Measurements from ENCODE around the gene INTS11.

GRCh38 chr1:1348420-1349255 is 24.2 kb upstream of the INTS11 start:
- TF ChIP-seq EZH2 (IDR thresholded peaks at IDR 0.05; ENCODE audit: low read depth, unreplicated experiment) (no peak), CTCF (conservative IDR thresholded peaks at IDR 0.05; ENCODE audit: low read depth in 2 of 2) (no peak), POLR2AphosphoS5 (IDR thresholded peaks at IDR 0.05; ENCODE audit: low read depth) (peak; percentile 21; the same call in 1 of the 2 replicates)

Measured in GM23338 (cell line).